Hepatic stellate cell (primary cell): Measurements from ENCODE around the gene FBXO31.

ENCODE experiments used
- DNase-seq: peaks from one replicate; pipeline ENCODE4 v3.0.0; 2011; ENCODE audit warnings: low spot score

The FBXO31 gene

DNA sequence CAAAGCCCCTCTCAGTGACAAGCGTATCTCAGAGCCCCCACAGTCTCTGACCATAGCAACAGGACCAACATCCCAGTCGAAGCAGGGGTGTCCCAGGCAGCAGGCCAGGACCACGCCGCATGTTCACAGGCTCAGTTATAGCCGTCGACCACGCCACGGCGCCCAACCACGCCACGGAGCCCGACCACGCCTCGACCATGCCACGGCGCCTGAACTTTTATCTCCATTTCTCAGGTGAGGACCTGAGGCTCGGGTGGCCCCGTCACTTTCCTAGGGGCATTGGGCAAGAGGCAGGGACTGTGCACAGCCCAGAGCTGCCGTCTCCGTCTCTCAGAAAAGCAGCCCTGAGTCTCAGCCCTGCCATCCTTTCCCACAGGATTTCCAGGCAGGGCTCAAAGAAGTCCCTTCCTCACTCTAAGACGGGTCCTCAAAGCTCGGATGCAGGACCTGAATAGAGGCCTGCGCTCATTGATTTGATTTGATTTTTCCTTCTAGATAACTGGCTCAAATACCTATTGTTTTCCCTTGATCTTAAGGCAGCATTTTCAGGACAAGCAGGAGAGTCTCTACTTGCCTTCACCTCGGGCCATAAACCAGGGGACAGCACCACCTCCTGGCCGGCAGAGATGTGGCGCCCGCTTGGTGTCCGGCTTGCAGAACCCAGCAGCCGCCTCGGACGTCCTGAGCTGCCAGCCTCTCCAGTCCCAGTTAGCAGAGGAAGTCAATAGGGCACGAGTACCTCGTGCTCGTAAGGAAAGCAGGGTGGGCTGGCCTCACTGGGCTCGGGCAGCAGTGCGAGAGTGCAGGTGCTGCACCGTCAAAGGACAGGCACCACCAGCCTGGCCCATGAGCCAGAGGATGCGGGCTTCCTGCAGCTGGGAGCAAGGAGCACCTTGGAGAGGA is 105.1 kb downstream of the FBXO31 start:
- peak; percentile 92 for DNase-seq
